ENCODE data around the gene FBXO4.

Gene FBXO4

DNA sequence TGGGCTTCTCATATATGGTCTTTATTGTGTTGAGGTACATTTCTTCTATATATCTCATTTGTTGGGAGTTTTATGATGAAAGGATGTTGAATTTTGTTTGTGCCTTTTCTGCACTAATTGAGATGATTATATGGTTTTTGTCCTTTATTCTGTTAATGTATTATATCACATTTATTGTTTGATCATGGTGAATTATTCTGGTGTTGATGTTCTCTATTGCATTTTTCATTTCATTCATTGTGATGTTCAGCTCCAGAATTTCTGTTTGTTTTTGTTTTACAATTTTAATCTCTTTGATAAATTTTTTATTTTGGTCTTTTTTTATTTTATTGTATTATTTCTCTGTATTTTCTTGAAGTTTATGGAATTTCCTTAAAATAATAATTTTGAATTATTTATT lies 35.4 kb downstream of the FBXO4 start:
- in situ Hi-C loops (cut with MboI; ENCODE audit: low pct_unique_long_range_greater_than_20kb, low sequenced_read_pairs, unreplicated experiment), result no loop called here

DNA sequence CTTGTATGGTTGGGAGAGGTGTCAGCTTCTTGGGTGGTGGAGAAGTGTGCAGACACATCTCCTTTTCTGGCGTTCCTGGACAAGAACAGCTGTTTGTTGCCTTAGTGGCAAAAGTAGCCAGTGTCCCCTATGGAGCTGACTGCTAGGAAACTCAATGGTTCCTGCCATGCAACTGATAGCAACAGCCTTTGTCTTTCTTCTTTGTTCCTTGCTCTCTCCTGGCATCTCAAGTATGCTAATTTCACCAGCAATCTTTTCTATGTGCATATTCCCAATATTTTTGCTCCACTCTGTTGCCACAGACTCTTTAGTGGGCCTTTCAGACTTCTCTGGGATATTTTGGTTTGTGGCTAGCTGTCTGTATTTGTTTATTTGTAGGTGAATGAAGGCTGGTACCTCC lies 36.7 kb downstream of the FBXO4 start:
- TF ChIP-seq, protein P1, sequence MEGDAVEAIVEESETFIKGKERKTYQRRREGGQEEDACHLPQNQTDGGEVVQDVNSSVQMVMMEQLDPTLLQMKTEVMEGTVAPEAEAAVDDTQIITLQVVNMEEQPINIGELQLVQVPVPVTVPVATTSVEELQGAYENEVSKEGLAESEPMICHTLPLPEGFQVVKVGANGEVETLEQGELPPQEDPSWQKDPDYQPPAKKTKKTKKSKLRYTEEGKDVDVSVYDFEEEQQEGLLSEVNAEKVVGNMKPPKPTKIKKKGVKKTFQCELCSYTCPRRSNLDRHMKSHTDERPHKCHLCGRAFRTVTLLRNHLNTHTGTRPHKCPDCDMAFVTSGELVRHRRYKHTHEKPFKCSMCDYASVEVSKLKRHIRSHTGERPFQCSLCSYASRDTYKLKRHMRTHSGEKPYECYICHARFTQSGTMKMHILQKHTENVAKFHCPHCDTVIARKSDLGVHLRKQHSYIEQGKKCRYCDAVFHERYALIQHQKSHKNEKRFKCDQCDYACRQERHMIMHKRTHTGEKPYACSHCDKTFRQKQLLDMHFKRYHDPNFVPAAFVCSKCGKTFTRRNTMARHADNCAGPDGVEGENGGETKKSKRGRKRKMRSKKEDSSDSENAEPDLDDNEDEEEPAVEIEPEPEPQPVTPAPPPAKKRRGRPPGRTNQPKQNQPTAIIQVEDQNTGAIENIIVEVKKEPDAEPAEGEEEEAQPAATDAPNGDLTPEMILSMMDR (IDR thresholded peaks at IDR 0.05; ENCODE audit: extremely low read depth, insufficient read depth, missing control alignments), result no peak
- in situ Hi-C loops (cut with MboI; ENCODE audit: low pct_unique_long_range_greater_than_20kb, low sequenced_read_pairs, unreplicated experiment), result no loop called here
- DNase-seq (ENCODE audit: low spot score), result no peak

More for the DNA sequence above, 35.4 kb downstream of the FBXO4 start:
- no peak for DNase-seq (ENCODE audit: low spot score)
- TF ChIP-seq, protein P1 (IDR thresholded peaks at IDR 0.05; ENCODE audit: extremely low read depth, insufficient read depth, missing control alignments), result no peak

DNA sequence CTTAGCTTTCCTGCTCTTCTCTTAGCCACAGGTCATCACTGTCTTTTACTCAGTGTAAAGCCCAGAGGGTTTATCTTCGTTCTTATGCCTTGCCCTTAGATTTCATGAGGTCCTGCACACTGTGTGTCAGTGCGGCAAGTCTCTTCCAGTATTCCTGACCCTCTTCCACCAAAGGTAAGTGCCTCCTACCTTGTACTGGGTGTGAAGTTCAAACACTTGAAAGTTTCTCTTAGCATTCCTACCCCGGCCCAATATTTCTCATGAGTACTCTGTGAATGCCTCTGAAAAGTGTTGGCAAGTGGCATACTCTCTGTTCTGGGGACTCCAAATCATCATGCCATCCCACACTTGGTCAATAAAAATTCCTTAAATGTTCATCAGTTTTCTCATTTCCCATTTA lies 37.4 kb downstream of the FBXO4 start:
- in situ Hi-C loops (cut with MboI; ENCODE audit: low pct_unique_long_range_greater_than_20kb, low sequenced_read_pairs, unreplicated experiment), result no loop called here
- TF ChIP-seq, protein P1 (IDR thresholded peaks at IDR 0.05; ENCODE audit: extremely low read depth, insufficient read depth, missing control alignments), result no peak

DNA sequence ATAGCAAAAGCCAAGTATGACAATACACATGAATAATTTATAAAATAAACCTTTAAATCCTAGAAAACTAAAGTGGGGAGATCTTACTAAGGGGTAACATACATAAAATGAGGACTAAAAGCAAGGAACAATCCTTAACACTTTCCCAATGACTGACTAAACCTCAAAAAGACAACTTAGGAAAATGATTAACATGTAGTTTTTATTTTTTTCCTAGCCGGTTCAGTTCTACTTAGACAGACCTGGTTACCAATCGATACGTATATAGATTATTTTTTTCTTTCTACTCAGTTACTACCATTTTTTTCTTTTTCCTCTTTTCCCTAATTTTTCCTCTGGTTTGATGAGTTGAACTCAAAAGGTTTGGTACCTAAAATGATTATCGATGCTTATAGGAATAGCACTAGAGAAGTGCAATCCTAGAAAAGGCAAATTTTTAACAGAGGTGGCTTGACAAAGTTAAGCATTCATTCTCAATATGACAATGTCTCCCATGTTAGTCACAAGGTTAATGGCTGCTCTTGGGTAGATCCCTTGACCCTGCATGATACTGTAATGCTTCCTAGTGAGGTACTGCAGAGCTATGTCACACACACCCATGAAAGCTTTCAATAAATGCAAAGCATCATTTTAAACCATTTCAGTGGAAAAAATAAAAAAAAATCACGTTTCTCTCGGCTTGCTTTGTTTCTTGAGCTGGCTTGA lies 41.5 kb downstream of the FBXO4 start:
- TF ChIP-seq, protein P1 (IDR thresholded peaks at IDR 0.05; ENCODE audit: extremely low read depth, insufficient read depth, missing control alignments), result no peak
- in situ Hi-C loops (cut with MboI; ENCODE audit: low pct_unique_long_range_greater_than_20kb, low sequenced_read_pairs, unreplicated experiment), result no loop called here
- no peak for DNase-seq (ENCODE audit: low spot score)

More for the DNA sequence above, 37.4 kb downstream of the FBXO4 start:
- no peak for DNase-seq (ENCODE audit: low spot score)

DNA sequence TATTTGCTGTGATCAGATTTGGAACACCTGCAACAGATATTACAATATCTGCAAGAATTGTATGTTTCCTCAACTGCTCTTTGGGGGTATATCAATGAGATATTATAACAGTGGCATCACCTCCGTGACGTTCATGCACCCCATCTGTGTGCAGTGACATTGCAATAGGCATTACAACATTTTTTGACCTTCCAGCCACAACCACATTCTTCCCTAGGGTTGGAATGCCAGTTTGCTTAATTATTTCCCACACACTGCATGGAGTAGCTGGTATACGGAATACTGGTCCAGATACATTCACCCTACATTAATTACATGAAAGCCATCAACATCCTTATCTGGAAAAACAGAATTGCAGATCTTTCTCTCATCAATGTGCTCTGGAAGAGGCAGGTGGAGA lies 42.3 kb downstream of the FBXO4 start:
- TF ChIP-seq, protein P1 (IDR thresholded peaks at IDR 0.05; ENCODE audit: extremely low read depth, insufficient read depth, missing control alignments), result no peak

DNA sequence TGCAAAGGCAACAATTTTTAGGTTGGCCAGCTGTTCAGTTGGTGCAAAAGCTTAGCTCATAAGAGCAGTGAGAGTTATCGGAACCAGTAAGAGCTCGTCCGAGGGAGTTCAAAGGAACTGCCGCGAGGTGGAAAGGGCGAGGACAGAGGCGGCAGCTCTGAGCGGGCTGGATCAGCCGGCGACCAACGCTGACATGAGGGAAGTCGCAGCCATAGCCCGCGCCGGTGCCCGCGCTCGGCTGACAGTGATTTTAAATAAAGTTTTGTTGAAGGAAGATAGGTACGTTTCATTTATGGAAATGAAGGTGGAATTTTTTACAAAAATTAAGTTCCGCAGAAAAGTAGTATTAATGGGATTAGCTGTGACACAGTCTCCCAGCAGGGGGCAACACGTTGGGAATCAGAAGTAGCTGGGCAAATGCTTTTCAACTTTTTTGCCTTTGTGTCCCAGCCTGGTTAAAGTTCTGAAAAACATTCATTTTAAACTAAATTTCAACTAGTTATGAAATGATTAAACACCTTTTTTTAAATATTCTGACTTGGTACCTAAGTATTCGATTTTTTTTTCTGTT lies 43.2 kb downstream of the FBXO4 start:
- no peak for DNase-seq (ENCODE audit: low spot score)
- in situ Hi-C loops (cut with MboI; ENCODE audit: low pct_unique_long_range_greater_than_20kb, low sequenced_read_pairs, unreplicated experiment), result no loop called here
- TF ChIP-seq, protein P1 (IDR thresholded peaks at IDR 0.05; ENCODE audit: extremely low read depth, insufficient read depth, missing control alignments), result no peak

More for the DNA sequence above, 42.3 kb downstream of the FBXO4 start:
- in situ Hi-C loops (cut with MboI; ENCODE audit: low pct_unique_long_range_greater_than_20kb, low sequenced_read_pairs, unreplicated experiment), result no loop called here
- no peak for DNase-seq (ENCODE audit: low spot score)

Measured in GM13977 (cell line).